OCI-LY7 (cell line): Measurements from ENCODE around the gene SLC44A5.

Source experiments
- CTCF ChIP-seq: fragments of 200-600 bp; sonication (generic); conservative IDR thresholded peaks from 2 replicates; pipeline ENCODE4 v1.5.1; 2014; ENCODE audit warnings: mild to moderate bottlenecking, antibody characterized with exemption, low read length, moderate library complexity, mixed read lengths
- EZH2phosphoT487 ChIP-seq: fragments of 200-600 bp; sonication (generic); IDR thresholded peaks from 2 replicates; pipeline ENCODE4 v1.6.1; 2018; ENCODE audit warnings: low read depth, borderline replicate concordance, mild to moderate bottlenecking, mixed run types, antibody characterized with exemption, low read length, moderate library complexity, mixed read lengths

- TF ChIP-seq EZH2phosphoT487 (no peak), CTCF (no peak)
These were observed 180.4 kb downstream of the SLC44A5 start for GRCh38 chr1:75430526-75430925.
